TTC549 (cell line): ENCODE measurements around the gene LAMP5.

Source experiments
- FAIRE-seq: peaks from 2 replicates; lab custom pipeline; 2012; peaks lifted over from hg19 to GRCh38; lab: Jason Lieb, UNC

LAMP5 gene

GRCh38 chr20:9514461-9515213, at the start of gene LAMP5:
Gene LAMP5 (plus strand): TSS chr20:9514590. CDS start chr20:9514853, 263 bp downstream.
- FAIRE-seq = no peak

GRCh38 chr20:9467995-9468394, 46.4 kb upstream of the LAMP5 start:
- no peak for FAIRE-seq

GRCh38 chr20:9474835-9475415, 39.5 kb upstream of the LAMP5 start:
- no peak for FAIRE-seq

GRCh38 chr20:9475456-9475855, 38.9 kb upstream of the LAMP5 start:
- FAIRE-seq = no peak

- FAIRE-seq = no peak
Observed at GRCh38 chr20:9476174-9476573, 38.2 kb upstream of the LAMP5 start.

- FAIRE-seq = no peak
Observed at GRCh38 chr20:9476637-9477036, 37.8 kb upstream of the LAMP5 start.

GRCh38 chr20:9478771-9479170, 35.6 kb upstream of the LAMP5 start:
- no peak for FAIRE-seq

GRCh38 chr20:9480066-9480465, 34.3 kb upstream of the LAMP5 start:
- no peak for FAIRE-seq

GRCh38 chr20:9482180-9482579, 32.2 kb upstream of the LAMP5 start:
- FAIRE-seq = no peak

- no peak for FAIRE-seq
Observed at GRCh38 chr20:9483131-9483530, 31.3 kb upstream of the LAMP5 start.

- no peak for FAIRE-seq
Observed at GRCh38 chr20:9485614-9486340, 28.6 kb upstream of the LAMP5 start.

- FAIRE-seq = no peak
Observed at GRCh38 chr20:9487231-9487630, 27.2 kb upstream of the LAMP5 start.

- FAIRE-seq = no peak
Observed at GRCh38 chr20:9488063-9488462, 26.3 kb upstream of the LAMP5 start.

- no peak for FAIRE-seq
Observed at GRCh38 chr20:9490161-9490560, 24.2 kb upstream of the LAMP5 start.

- FAIRE-seq = no peak
Observed at GRCh38 chr20:9490631-9491030, 23.8 kb upstream of the LAMP5 start.

GRCh38 chr20:9491324-9491723, 23.1 kb upstream of the LAMP5 start:
- no peak for FAIRE-seq

- no peak for FAIRE-seq
Observed at GRCh38 chr20:9492067-9492466, 22.3 kb upstream of the LAMP5 start.

GRCh38 chr20:9493803-9494202, 20.6 kb upstream of the LAMP5 start:
- no peak for FAIRE-seq

- FAIRE-seq = no peak
Observed at GRCh38 chr20:9495701-9496100, 18.7 kb upstream of the LAMP5 start.

GRCh38 chr20:9496155-9496554, 18.2 kb upstream of the LAMP5 start:
- FAIRE-seq = no peak

GRCh38 chr20:9498322-9498721, 16.1 kb upstream of the LAMP5 start:
- FAIRE-seq = no peak

- FAIRE-seq = no peak
Observed at GRCh38 chr20:9499126-9499899, 15.1 kb upstream of the LAMP5 start.

- FAIRE-seq = no peak
Observed at GRCh38 chr20:9500121-9500520, 14.3 kb upstream of the LAMP5 start.
